ENCODE data around the gene ITLN1. TPM values are rescaled to one million over a fixed set of nuclear protein-coding genes. Genes with fewer than 3 reads are reported as not detected.
"Not testable (repeated sequence)": the region's sequence is repeated elsewhere in the genome, so short reads cannot be mapped to it uniquely, and the experiment has no call there.

Gene ITLN1
- total RNA-seq, 1 experiment from 2014 or later: not detected

DNA sequence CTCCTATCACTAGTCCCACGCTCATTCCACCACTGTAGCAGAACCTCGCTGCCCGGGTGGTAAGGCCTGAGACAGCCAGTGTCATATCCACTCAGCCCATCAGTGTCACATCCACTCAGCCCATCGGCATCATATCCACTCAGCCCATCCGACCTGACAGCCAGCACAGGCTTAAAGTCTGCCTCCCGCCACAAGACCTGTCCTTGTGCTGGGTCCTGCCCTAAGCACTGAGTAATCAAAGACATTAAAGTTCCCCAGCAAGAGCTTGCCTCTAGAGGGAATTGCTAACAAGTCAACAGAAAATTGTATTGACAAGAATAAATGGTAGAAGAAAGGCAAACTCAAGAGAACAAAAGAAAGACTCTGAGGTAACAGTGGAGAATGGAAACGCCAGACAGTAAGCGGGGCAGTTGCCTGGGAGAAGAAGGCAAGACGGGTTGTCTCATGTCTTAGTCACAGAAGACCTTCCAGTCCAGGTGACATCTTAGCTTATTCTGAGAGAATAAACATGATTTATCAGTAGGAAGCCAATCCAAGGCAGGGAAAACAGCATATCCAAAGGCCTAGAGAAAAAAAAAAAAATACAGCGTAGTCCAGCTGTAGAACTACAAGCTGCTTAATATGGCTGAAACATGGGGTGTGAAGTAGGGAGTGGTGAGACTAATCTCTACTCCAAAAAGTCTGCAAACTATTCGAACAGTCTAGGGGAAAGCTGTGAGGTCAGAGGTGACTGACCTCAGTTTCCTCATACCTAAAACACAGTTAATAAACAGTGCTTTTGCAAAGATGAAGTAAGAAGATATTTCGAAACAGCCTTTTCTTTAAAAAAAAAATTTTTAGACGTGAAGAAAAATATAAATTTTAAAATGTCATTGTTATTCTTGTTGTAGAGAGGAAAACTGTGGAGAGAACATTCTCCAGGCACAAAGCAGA is 1.1 kb downstream of the ITLN1 start:
- DNase-seq (ENCODE audit: low read depth): no peak

DNA sequence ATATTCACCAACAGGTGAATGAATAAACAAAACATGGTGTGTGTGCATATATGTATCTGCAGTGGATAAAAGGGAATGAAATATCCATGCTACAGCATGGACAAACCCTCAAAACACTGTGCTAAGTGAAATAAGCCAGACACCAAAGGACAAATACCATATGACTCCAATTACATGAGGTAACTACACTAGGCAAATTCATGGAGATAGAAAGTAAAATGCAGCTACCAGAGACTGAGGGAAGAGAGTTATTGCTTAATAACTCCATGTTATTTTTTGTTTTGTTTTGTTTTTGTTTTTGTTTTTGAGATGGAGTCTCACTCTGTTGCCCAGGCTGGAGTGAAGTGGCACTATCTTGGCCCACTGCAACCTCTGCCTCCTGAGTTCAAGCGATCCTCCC is 2.4 kb downstream of the ITLN1 start:
- DNase-seq (ENCODE audit: low read depth): no peak

DNA sequence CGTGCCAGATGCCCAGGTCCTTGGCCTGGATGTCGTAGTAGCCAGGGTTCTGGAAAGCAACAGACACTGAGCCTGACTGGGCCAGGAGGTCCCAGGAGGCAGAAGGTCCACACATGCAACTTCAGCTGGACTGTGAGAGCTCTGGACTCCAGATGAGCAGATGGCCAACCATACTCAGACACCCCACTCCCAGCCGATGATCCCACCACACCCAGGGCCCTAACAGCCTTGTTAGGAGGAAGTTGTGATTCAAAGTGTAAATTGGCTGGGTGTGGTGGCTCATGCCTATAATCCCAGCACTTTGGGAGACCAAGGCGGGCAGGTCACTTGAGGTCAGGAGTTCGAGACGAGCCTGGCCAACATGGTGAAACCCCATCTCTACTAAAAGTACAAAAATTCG is 3.7 kb downstream of the ITLN1 start:
- DNase-seq (ENCODE audit: low read depth): not testable (repeated sequence)

DNA sequence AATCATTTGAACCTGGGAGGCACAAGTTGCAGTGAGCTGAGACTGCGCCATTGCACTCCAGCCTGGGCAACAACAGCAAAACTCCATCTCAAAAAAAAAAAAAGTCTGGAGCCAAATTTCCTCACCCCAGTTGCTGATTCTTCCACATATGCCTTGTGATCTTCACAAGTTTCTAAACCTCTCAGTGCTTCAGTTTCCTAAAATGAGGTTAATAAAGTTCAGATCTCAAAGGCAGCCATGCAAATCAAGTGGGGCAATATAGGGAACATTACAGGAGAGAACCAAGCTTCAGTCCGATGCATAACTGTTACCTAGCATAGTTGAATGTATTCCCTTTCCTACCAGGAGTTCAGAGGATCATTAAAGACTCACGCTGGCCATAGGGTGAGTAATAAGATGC is 4.8 kb downstream of the ITLN1 start:
- DNase-seq (ENCODE audit: low read depth): no peak

DNA sequence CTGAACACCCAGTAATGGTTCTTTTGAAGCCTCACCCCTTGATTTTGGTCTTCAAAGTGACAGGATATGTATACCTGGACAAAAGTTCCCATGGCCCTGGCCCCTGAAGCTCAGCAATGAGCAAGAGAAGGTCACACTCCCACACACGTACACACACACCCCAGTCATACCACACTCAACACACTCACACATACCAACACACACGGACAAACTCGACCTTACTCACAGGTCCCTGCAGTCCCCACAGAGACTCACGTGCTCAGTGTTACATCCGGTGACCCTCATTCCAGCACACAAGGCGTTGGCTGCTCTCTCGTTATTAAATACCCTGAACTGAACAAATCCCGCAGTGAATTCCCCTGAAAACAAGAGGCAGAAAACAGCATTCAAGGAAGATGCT is 5.9 kb downstream of the ITLN1 start:
- no peak for DNase-seq (ENCODE audit: low read depth)

DNA sequence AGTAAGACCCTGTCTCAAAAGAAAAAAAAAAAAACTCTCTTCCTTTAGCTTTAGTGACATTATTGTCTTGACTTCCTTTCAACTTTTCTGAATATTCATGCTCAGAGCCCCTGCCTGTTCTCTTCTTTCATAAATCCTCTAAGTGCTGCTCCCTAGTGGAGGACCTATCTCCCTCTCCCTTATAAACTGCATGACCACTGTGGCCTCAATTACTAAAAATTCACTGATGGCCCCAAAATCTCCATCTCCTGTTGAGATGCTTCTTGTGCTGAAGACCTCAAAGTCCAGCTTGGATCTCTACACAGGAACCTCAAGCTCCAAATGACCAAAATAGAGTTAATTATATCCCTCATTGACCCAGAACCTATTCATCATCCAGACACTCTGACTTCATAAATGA is 7.8 kb downstream of the ITLN1 start:
- DNase-seq (ENCODE audit: low read depth): no peak

DNA sequence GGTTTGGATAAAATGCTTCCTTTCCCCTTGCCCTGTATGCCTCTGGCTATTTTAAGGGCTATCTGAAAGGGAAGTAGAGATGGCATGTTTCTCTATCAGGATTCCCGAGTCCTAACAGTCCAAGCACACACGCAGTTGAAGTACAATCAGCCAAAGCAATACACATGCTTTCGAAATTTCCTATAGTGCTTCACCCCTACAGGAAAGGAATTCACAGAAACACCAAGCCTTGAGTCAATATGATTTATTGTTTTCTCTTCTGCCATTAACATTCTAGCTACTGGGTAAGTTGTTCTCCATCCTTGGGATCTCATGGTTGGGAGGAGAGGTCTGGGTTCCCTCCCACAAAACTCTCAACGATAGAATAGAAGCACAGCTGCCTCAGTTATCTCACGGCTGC is 8.7 kb downstream of the ITLN1 start:
- DNase-seq (ENCODE audit: low read depth): no peak

DNA sequence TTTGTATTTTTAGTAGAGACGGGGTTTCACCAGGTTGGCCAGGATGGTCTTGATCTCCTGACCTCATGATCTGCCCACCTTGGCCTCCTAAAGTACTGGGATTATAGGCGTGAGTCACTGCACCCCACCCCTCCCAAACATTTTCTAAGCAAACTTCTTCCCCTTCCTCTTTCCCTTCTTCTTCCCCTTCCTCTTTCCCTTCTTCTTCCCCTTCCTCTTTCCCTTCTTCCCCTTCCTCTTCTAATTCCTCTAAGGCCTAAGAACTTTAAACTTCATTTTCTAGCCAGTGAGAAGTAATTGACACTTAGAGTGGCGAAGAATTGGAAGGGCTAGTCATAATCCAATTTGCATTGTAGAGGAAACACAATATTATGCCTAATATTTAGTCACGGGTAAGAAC is 9.4 kb downstream of the ITLN1 start:
- DNase-seq (ENCODE audit: low read depth): not testable (repeated sequence)

DNA sequence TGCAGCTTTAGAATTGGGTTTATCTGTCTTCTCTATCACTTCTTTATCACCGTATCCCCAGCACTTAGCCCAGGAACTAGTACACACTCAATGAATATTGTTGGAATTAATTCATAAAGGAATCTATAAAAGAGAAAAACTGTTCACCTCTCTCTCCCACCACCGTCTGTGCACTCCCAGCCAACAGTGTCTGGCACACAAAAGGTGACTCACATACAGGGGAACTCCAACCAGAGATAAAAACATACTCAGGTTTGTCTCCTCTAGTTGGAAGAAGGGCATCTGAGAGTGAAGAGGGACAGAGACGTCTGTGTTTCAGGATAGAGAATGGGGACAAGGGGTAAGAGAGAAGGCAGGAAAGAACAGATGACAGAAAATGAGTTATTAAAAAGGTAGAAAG is 10.0 kb downstream of the ITLN1 start:
- no peak for DNase-seq (ENCODE audit: low read depth)

DNA sequence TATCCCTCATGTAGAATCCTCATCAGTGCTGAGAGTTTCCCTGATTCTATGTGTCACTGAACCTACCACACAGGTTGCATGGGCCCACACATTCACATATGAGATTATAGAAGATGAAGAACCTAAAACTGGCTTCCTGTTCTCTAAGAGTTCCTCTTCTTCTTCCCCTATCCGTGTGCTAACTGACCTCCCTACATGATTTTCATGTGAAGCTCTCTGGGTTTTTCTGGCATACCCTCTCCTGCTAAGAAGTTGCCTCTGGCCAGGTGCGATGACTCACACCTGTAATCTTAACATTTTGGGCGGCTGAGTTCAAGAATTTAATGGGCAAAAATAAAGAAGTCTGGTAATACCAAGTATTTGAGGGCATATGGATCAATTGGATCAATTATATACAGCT is 16.8 kb downstream of the ITLN1 start:
- no peak for DNase-seq (ENCODE audit: low read depth)

DNA sequence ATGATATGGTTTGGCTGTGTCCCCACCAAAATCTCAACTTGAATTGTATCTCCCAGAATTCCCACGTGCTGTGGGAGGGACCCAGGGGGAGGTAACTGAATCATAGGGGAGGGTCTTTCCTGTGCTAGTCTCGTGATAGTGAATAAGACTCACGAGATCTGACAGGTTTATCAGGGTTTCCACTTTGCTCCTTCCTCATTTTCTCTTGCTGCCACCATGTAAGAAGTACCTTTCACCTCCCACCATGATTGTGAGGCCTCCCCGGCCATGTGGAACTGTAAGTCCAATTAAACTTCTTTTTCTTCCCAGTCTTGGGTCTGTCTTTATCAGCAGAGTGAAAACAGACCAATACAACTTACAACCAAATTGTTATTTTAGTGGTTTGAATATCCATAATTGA is 17.3 kb downstream of the ITLN1 start:
- DNase-seq (ENCODE audit: low read depth): not testable (repeated sequence)

DNA sequence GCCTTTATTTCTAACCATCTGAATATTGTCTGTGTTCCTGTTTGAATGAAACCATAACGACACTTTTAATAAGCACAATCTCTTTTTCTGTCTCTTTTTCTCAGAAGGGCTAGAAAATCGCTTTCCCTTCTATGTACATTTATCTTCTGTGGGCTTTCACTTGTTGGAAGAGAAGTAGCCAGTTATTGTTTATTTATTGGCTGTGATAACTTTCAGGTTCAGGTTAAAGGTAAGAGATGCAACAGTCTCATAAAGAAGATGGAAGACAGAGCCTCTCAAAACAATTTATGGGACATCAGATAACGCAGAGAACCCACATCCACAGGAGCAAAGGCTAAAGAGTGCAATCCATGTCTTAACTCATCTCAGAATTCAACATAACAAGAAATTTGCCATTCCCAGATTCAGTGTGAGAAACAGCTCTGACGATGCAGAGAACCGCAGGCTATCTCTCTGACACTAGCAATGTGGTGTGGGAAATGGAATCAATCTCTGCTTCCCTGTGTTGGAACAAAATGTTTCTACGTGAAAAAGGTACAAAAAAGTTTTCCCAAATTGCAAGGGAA is 18.2 kb downstream of the ITLN1 start:
- no peak for DNase-seq (ENCODE audit: low read depth)

DNA sequence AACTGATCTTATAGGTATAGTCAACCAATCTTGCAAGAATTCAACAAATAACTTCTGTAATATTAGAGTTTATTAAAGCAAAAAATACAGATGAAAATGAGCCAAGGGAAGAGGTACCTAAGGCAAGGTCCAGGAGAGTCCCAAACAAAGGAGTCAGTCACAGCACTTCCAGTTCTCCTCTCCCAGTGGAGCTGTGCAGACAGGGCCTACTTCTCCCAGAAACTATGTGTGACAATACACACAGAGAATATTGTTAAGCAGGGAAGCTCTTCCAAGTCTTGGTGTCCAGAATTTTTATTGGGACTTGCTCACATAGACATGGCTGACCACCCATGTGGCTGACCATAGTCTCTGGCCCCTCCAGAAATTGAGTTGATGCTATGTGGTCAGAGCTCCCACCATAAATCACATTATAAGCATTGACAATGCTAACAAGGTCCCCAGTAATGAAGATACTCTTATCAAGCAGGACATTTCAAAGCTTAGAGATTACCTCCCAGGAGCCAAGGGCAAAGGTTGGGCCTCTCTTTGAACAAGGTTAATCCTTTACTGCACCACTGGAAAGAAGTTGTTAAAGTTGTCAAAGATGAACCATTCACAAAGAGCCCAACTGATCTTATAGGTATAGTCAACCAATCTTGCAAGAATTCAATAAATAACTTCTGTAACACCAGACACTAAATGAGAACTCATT is 18.8 kb downstream of the ITLN1 start:
- no peak for DNase-seq (ENCODE audit: low read depth)

DNA sequence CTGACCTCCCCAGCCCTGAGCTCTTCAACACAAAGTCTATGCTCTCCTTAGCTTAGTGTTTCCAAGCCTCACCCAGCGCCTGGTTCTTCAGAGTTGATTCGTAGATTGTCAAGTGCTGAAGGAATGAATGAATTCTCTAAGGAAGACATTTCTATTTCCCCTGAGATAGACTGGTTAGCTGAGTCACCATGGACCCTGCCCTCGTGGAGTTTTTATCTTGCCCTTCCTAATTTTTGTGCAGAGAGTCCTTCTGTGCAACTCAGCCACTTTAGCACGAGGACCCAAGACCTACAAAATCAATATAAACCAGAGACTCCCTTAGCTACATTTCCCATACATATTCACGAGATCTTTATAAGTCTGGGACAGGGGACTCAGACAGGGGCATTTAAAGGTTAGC is 19.6 kb downstream of the ITLN1 start:
- DNase-seq (ENCODE audit: low read depth): no peak

DNA sequence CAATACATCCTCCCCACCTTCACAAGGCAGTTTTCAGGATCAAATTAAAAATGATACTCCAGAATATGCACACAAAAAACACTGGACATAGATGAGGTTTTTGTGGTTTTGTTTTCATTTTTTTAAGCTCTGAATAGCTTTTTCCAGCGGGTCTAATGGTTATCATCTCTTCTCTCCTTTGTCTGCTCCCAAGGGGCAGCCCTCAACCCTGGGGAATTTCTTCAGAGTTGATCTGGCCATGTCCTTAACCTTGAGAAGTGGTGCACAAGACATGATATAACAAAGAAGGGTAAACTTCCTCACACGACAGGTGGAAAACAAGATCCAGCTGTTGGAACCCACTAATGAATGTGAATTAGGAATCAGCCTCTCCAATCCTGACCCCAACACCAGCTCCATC is 20.8 kb downstream of the ITLN1 start:
- DNase-seq (ENCODE audit: low read depth): no peak

DNA sequence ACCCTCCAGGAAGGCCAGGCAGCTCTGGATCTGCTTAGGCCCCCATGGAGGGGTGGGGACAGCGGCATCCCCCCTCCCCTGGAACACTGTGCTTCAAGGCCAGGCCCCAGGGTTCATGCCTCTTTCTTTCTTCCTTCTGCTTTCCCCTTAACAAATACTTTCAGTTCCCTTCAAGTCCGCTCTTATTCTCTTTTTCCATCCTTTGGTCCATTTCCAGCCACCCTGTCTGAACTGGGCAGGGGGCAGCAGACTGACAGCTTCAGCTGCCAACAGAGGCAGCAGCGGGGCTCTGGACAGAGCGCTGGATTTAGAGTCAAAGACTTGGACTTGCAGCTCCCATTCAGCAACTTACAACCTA is 21.2 kb downstream of the ITLN1 start:
- no peak for DNase-seq (ENCODE audit: low read depth)

DNA sequence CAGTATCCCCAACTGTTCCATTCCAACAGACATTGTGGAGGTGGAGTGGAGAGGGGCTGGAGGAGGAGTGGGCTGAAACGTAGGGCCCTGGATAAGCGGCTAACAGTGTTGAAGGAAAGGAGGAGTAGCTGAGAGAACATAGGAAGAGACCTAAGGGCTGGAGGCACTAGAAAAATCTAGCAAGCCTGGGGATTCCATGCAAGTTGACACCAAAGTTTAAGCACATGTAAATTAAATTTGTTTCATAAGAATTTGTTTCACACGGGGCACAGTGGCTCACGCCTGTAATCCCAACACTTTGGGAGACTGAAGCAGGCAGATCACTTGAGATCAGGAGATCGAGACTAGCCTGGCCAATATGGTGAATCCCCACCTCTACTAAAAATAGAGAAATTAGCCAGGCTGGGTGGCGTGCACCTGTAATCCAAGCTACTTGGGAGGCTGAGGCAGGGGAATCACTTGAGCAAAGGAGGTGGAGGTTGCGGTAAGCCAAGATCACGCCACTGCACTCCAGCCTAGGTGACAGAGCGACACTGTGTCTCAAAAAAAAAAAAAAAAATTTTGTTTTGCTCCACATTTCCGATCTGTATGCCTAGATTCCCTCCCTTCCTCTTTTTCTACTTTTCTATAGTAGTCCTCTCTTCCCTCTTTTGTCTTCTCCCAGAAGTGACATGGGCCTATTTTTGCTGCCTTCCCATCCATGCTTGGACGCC is 21.8 kb downstream of the ITLN1 start:
- DNase-seq (ENCODE audit: low read depth): no peak

DNA sequence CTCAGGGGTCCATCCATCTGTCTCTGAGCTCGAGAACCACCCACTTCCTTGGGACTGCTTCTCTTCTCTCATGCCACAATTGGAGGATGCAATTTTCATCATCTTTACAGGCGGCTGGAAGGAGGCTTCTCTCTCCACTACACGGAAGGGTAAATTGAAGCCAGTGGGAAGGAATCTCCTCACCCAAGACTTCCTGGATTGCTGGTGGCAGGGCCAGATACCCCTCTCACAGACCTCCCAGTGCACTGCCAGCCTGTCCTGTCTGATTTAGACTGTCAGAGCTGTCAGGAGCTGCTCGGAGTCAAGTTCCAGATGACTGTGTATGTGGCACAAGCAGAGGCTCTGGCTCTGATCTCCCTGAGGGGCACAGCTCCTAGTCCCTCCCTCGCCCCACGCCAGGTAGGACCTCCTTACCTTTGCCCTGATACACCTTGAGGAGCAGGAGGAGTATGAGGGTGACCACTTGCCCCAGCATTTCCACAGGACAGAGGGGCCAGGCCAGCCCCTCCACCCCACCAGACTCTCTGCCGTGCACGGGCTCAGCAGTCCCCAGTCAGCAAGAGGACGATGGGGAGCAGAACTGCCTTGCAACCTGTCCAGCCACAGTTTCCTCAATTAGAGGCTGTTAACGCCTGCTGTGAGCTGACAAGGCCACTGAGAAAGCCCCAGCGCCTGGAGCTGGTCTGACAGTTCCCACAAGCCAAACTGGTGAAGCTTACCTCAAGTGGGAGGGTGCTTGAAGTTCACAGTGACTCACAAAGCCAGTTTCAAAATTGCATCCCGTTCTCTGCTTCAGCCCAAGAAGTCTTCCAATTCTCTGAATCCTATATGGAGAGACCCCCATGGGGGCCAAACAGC is 22.5 kb downstream of the ITLN1 start, which contains the start of gene CD244:
TSS of gene CD244 (minus strand) at position 685 of the 858 bp plus-strand sequence. CDS start at position 475, 210 bp downstream.
- no peak for DNase-seq (ENCODE audit: low read depth)

DNA sequence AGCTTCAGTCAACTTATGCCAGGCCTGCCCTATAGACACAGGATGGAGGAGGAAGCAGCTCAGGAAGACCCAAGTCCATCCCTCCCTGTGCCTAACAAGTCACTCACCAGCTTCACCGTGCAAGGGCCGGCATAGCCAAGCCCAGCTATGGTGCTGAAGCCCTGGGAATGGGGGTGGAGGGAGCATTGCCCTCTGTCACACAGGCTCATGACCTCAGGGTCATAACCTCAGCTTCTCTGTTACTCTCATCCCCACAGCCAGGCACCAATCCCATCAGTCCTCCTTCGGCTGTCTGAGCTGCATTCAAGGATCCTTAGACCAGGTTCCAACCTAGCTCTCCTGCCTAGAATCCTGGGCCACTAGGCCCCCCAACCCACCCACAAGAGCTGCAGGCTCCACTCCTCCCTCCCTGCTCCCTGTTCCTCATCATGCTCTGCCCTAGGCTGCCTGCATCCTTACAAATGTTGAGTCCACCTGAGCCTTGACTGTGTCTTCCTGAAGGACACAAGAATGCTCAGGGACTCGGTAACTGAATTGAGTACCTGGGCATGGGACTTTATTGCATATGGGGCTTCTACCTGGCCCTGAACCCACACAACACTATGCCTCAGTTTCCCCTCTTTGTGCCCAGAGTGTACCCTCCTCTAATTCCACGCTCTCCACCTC is 24.0 kb downstream of the ITLN1 start:
- no peak for DNase-seq (ENCODE audit: low read depth)

DNA sequence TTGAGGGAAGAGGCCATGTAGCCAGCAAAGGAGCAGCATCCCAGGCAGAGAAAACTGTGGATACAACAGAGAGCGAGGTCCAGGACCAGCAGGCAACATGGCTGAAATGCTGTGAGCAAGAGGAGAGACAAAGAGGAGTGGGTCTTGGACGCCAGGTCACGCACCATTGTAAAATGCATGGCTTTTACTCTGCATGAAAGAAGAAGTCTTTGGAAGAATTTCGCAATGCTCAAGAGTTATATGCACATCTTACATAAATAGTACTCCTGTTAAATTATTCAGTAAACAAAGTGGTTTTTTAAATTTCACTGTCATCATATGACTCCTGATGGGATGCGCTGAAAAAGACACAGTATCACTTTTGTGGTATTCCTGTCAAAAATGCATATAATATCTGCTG is 25.8 kb downstream of the ITLN1 start:
- no peak for DNase-seq (ENCODE audit: low read depth)

All from LHCN-M2 (cell line).